ENCODE measurements around the gene IQGAP2.

The IQGAP2 gene

GRCh38 chr5:76462097-76462667, 59.1 kb downstream of the IQGAP2 start:
- no peak overlapping the region for H3K4me3 ChIP-seq (ENCODE audit: low read depth, low read length)
- in situ Hi-C loops (cut with HindIII; ENCODE audit: low sequenced_read_pairs): no loop called here
- no peak for DNase-seq (ENCODE audit: low read depth)
- TF ChIP-seq, protein P1, sequence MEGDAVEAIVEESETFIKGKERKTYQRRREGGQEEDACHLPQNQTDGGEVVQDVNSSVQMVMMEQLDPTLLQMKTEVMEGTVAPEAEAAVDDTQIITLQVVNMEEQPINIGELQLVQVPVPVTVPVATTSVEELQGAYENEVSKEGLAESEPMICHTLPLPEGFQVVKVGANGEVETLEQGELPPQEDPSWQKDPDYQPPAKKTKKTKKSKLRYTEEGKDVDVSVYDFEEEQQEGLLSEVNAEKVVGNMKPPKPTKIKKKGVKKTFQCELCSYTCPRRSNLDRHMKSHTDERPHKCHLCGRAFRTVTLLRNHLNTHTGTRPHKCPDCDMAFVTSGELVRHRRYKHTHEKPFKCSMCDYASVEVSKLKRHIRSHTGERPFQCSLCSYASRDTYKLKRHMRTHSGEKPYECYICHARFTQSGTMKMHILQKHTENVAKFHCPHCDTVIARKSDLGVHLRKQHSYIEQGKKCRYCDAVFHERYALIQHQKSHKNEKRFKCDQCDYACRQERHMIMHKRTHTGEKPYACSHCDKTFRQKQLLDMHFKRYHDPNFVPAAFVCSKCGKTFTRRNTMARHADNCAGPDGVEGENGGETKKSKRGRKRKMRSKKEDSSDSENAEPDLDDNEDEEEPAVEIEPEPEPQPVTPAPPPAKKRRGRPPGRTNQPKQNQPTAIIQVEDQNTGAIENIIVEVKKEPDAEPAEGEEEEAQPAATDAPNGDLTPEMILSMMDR (IDR thresholded peaks at IDR 0.05; ENCODE audit: low read depth, low read length, missing control alignments): no peak

GRCh38 chr5:76467216-76467615, 64.1 kb downstream of the IQGAP2 start:
- TF ChIP-seq, protein P1 (IDR thresholded peaks at IDR 0.05; ENCODE audit: low read depth, low read length, missing control alignments): no peak
- no peak overlapping the region for H3K4me3 ChIP-seq (ENCODE audit: low read depth, low read length)
- no peak for DNase-seq (ENCODE audit: low read depth)
- in situ Hi-C loops (cut with HindIII; ENCODE audit: low sequenced_read_pairs): no loop called here

DNA sequence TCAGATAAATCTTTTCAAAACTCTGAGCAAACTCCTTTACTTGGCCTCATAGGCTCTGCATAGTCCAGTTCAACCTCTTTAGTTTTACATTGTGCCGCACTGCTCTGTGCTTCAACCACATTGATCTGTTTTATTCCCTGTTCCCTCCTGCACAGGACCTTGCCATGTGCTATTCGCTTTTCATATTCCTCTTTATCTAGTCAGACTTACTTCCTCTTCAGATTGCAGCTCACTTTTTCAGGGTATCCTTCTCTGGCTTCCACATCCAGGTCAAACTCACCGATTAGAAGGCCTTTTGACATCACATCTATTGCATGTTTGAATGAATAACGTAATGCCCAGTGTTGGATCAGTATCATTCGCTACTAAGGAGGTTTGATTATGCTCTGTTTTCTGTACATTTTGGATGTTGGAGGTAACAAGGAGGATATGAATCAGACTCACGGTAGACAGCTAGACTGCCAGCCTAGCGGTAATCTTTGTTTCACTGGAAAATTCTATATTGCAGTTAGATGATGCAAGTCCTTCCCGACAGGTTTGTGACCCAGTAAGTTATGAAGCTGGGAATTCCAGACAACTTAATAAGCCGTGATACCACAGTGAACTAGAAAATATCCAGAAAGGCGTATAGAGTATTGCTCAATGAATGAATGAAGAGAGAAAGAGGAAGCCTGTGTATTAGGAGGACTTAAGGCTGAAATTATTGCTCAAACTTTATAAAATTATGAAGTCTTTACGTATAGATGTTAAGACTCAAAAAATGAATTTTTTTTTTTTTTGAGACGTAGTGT, 65.7 kb downstream of the IQGAP2 start:
- TF ChIP-seq, protein P1 (IDR thresholded peaks at IDR 0.05; ENCODE audit: low read depth, low read length, missing control alignments): no peak
- no peak for DNase-seq (ENCODE audit: low read depth)
- no peak overlapping the region for H3K4me3 ChIP-seq (ENCODE audit: low read depth, low read length)
- in situ Hi-C loops (cut with HindIII; ENCODE audit: low sequenced_read_pairs): no loop called here

GRCh38 chr5:76469656-76470290, 66.7 kb downstream of the IQGAP2 start:
- in situ Hi-C loops (cut with HindIII; ENCODE audit: low sequenced_read_pairs): no loop called here
- DNase-seq (ENCODE audit: low read depth): no peak
- TF ChIP-seq, protein P1 (IDR thresholded peaks at IDR 0.05; ENCODE audit: low read depth, low read length, missing control alignments): no peak
- H3K4me3 ChIP-seq (ENCODE audit: low read depth, low read length): no peak overlapping the region

DNA sequence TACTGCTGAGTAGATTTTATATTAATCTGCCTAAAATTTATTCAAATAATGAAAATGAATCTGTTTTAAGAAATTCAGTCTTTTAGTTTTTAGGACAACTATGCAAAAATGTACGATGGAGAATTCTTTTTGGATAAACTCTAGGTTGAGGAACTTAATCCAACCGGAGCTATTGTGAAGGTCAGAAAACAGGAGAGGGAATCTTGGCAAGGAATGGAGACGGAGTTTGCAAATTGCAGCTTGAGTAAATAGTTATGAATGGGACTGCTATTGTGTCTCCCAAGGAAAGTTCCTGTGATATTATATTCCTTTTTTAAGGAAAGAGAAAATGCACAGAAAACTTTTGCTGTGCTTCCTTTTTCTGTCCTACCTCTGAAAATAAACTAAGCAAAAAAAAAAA, 67.9 kb downstream of the IQGAP2 start:
- H3K4me3 ChIP-seq (ENCODE audit: low read depth, low read length): no peak overlapping the region
- in situ Hi-C loops (cut with HindIII; ENCODE audit: low sequenced_read_pairs): no loop called here
- TF ChIP-seq, protein P1 (IDR thresholded peaks at IDR 0.05; ENCODE audit: low read depth, low read length, missing control alignments): no peak
- no peak for DNase-seq (ENCODE audit: low read depth)

- DNase-seq (ENCODE audit: low read depth): no peak
- H3K4me3 ChIP-seq (ENCODE audit: low read depth, low read length): no peak overlapping the region
- TF ChIP-seq, protein P1 (IDR thresholded peaks at IDR 0.05; ENCODE audit: low read depth, low read length, missing control alignments): no peak
- in situ Hi-C loops (cut with HindIII; ENCODE audit: low sequenced_read_pairs): no loop called here
Observed at GRCh38 chr5:76471406-76471805, 68.3 kb downstream of the IQGAP2 start.

Data from astrocyte of the cerebellum (primary cell).